Activated T-cell treated with anti-CD3 and anti-CD28 coated beads for 48 hours (primary cell): ENCODE results near the gene VGF.

Source experiments
- DNase-seq: peaks from one replicate; pipeline ENCODE4 v3.0.0-alpha.2; 2020; ENCODE audit warnings: low read depth

Gene VGF

GRCh38 chr7:101185258-101185839, 20.0 kb upstream of the VGF start:
- DNase-seq = no peak

GRCh38 chr7:101180130-101180755, 14.9 kb upstream of the VGF start, which contains the start of gene NAT16:
NAT16 (minus strand) TSS chr7:101180293; CDS start chr7:101174807, 5,486 bp downstream.
- no peak for DNase-seq

GRCh38 chr7:101179713-101180112, 14.3 kb upstream of the VGF start:
- DNase-seq = no peak

DNA sequence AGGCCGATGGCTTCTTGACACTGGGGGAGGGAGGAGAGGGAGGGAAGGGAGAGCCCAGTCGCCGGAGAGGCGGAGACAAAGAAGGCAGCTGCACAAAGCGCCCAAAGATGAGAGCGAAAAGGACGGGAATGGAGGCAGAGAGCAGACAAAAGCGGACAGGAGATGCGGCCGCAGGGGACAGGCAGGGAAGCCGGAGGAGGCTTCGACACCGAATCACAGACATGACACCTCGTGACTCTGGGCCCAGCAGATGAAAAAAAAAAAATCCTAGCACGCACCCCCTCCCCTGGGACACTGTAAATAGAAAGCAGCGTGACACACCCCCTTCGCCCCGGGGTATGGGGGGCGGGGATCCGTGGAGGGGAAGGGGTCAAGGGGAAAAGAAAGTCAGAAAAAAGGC, 13.7 kb upstream of the VGF start:
- no peak for DNase-seq

GRCh38 chr7:101177644-101178043, 12.3 kb upstream of the VGF start:
- no peak for DNase-seq

DNA sequence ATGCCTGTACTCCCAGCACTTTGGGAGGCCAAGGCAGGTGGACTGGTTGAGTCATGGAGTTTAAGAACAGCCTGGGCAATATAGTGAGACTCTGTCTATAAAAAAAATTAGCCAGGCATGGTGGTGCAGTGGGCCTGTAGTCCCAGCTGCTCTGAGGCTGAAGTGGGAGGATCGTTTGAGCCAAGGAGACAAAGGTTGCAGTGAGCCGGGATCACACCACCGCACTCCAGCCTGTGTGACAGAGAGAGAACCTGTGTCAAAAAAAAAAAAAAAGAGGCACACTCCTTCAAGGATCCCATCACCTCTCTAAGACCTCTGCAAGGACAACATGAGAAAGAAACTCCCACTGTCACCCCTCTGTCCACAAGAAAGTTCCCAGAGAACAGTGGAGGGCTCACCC, 10.3 kb upstream of the VGF start:
- DNase-seq = no peak

GRCh38 chr7:101174322-101174854, 9.0 kb upstream of the VGF start:
- no peak for DNase-seq

- DNase-seq = peak; percentile 71
These were observed 8.4 kb upstream of the VGF start for GRCh38 chr7:101173752-101174244.

DNA sequence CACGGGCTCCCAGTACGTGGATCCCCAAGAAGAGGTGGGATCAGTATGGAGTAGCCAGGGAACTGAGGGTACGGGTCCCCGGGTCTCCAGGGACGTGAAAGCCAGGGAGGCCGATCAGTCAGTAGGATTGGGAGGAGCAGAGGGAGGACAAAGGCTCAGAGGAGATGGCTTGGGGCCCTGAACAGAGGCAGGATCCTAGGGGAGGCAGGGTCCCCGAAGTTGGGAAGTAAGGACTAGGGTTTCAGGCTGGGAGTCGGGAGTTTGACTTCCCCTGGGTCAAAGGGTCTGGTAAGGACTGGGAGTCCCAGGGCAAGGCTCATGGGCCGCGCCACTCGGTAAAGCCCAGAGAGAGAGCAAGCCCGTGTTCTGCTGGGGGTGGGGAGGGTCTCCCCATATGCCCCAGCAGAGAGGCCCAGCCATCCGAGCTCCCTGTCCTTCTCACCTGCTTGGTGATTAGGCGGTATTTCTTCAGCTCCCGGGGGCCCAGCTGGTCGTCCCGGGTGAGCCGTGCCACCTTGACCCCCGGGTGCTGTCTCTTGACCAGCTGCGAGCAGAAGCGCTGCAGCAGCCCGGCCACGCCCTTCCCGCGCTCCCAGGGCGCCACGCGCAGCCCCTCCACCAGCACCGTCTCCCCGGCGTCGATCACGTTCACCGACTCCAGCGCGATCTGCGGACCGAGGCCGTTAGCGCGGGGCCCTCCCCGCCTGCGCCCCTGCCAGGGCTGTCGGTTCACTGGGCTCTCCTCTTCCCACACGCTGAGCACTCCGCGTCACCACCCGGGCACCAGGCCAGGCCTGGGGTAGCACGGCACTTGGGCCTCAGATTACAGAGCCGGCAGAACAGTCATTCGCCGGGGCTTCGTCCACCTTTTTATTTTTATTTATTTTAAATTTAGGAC, 7.7 kb upstream of the VGF start:
- DNase-seq = no peak

GRCh38 chr7:101172005-101172853, 6.9 kb upstream of the VGF start:
- no peak for DNase-seq

DNA sequence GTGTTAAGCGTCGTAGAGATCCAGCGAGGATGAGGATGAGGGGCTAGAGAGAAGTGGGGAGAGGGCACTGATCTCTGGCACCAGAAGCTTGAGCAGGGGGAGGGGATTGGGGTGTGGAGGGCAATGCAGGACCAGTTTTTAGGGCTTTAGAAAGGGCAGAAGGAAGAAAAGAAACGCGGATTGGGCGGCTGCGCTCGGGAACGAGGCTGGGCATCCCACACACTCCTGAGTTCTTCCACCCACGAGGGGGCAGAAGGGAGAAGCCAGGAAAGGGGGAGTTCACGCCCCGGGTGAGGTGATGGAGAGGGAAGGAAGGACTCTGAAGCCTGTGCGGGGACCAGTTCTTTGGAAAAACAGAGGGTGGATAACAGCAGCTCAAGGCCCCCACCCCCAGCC, 6.1 kb upstream of the VGF start:
- DNase-seq = no peak

DNA sequence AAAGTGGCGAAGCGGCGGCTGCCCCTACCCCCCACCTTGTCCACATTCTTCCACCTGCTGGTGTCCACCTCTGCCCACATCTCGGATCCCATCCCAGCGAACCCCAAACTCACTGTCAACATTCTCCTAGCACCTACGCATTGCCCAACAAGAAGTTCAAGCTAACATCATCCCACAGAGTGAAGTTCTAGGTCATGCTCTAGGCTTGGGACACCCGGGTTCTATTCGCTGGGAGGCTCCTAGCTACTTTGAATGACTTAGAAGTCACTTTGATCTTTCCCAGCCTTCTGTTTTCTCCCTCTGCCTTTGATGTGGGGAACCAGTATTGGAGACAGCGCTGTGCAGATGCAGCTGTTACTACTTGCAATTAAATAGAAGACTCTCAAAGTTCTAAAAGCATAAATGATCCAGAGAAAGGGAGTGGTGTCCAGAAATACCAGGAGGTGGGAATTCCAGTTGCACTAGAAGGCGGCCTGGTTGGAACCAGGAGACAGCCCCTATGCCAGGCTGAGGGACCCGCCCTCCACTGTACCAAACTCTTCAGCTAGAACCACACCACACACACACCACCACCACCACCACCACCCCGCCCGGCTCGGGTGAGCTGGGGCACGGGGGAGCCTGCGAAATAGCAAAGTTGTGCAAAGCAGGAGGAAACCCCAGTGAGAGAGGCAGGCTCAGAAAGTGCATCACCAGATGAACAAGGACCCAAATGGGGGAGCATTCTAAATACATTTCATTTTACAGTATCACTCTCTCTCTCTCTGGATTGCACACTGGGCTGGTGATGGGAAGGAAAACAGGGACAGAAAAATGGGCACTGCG, 5.5 kb upstream of the VGF start:
- no peak for DNase-seq

DNA sequence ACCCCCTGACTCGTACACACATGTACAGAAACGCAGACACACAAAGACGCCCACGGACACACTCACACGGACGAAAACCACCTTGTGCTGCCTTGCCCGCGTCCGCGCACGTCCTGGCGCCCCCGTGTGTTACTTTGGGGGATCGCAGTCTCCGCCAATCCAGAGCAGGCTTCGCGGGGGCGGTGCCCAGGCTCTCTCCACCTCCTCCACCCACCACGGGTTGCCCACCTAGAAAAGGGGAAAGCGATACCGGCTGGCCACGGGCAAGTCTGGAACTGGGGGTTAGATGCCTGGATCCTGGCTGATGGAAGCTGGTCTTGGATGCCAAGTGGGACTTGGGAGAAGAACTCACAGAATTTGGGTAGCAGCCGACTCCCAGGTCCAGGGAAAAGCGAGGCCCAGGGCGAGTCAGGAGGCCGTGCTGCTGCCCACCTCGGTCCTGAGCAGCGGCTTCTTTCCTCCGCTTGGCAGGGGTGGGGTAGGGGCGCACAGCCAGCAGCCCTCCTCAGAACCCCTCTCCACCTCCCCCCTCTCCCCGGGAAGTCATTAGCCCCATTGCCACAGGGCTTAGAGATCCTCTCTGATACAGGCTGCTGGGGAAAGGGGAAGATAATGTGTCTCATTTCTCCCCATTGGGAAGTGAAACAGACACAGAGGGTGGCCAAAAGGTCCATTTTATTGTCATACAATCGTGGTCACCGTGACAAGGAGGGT, 4.6 kb upstream of the VGF start:
- DNase-seq = peak; percentile 79

DNA sequence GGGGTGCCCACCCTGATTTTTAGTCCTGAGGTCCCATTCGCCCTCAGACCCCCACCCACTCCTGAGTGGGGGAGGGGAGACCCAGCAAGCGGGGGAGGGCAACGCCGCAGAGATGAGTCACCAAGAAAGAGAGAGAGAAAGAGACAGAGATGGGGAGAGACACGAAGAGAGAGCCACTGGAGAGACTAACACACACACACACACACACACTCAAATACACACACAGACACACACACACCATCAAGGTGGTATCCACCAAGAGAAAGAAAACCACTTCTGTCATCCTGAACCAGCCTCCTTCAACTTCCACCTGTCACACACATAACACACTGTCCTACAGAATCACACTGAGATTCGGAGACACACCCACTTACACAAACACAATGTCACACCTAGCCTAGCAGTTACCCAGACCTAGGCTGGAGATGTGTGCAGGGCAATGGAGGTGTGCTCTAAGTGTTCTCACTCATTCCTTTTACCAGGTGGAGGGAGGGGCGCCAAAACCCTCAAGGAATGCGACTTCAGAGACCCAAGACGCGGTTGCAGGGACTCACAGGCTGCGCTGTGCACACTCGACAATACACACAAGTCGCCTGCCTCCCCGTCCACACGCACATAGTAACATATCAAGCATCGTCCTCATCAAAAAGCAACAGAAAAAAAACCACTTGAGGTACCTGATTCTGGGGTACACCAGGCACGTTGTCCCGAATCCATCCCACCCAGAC, 3.9 kb upstream of the VGF start:
- no peak for DNase-seq

- DNase-seq = no peak
These were observed 3.2 kb upstream of the VGF start for GRCh38 chr7:101168412-101169049.

DNA sequence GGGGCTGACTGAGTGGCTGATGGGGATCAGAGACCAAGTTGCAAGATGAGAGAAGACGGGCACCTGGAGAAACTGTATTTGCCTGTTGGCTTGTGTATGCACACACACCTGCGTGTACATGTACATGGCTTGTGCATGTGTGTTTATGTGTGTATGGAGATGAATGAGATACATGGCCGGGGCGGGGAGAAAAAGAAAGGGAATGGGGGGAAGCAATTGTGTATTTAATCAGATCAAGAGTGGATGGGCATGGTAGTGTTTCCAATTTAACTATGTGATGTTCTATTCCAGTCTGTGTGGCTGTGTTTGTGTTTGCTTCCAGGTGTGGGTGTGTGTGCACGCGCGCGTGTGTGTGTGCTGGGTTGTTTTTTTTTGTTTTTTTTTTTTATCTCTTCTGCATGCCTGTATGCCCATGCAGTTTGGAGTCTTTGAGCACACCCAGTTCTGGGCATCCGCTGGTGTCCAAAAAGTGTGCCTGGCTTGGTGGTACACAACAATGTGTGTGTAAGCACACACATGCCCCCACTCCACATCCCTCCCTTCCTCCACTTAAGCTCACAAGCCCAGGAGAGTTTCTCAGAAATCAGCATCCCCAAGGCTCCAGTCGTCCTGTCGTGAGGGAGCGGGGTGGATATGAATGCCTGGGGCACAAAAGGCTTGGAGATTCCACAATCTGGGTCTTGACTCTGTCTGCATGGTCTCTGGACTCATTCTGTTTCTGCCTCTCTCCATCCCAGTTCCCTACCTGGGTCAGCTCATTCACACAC, 2.5 kb upstream of the VGF start:
- no peak for DNase-seq

GRCh38 chr7:101166909-101167644, 1.7 kb upstream of the VGF start:
- DNase-seq = no peak

DNA sequence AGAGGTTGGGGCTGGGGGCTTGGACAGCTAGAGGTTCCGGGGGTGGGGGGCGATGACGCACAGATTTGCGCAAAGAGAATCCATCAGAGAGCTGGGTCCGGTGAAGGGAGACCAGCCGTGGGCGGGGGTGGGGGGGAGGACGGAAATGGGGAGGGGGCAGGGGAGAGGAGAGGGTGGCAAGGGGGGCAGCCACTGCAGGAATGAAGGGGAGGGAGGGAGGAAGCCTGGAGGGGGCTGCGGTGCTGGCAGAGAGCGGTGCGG, 1.2 kb upstream of the VGF start:
- no peak for DNase-seq
